Hematopoietic multipotent progenitor cell treated with erythropoietin and hydrocortisone succinate and interleukin-3 and kit ligand, for 17 days (in vitro differentiated cells): ENCODE data around the gene BOD1L1.
"Not testable (repeated sequence)": the region's sequence is repeated elsewhere in the genome, so short reads cannot be mapped to it uniquely, and the experiment has no call there.

Experiments
- DNase-seq: peaks from one replicate; pipeline ENCODE4 v3.0.0-alpha.2; 2015; ENCODE audit warnings: low spot score

BOD1L1 gene

DNA sequence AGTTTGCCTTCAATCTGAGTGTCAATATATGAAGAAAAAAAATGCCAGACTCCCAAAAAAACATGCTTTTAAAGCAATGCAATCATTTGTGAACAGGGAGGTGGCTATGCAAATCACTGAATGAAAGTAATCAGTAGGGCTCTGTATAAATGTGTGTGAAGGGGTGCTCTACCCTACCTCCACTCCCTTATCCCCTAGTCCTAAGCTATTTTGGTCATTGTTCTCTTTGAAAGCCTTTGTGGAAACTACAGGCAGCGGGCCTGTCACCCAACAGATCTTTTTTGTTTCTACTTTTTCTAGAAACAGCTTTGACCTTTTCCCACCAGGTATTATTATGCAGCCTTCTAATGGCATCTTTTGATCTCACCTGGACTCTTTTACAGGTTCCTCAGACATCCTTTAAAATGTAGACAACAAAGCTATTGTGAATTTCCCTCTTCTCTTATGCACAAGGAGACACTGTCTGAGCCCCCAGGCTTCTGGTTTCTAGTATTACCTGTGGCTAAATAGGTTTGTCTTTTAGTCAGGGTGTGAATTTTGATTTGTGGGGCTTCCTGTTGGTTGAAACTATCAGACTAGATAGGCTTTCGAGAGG is 9.2 kb downstream of the BOD1L1 start:
- no peak for DNase-seq

GRCh38 chr4:13617801-13618200 is 9.7 kb downstream of the BOD1L1 start:
- no peak for DNase-seq

DNA sequence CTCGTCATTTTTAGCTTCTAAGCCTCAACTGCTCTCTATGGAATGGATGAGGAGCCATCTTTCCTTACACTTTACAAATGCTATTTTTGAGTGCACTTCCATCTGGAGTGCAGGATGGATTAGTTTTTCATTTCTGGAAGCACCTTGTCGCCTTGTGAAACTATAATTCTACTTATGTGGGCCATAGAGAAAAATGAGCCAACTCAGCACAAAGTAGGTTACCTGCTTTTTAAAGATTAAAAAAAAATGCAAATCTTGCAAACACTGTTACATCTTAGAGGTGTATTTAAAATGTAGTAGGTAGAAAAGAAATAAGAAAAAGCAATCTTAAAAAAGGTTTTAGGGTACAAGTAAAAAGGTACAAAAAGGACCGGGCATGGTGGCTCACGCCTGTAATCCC is 10.9 kb downstream of the BOD1L1 start:
- DNase-seq: no peak

DNA sequence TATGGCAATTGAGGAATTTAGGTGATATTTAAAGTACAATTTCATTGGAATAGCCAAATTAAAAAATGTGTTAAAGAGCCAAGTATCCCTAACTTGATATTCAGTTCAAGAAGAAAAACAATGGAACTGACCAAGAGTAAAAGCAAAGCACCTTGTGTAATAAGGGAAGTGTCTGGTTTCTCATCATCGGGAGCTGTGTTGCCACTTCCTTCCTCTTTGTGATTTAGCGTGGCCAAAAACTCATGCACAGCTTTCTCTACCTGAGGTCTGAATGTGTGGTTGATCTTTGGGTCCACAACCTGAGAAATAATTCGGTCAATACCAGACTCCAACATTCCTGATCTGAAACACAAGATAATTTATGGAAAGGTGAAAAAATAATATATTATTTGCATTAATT is 12.4 kb downstream of the BOD1L1 start:
- no peak for DNase-seq

GRCh38 chr4:13612569-13612968 is 15.0 kb downstream of the BOD1L1 start:
- no peak for DNase-seq

- no peak for DNase-seq
Measured at GRCh38 chr4:13611283-13611842, 16.2 kb downstream of the BOD1L1 start.

GRCh38 chr4:13605330-13605729 is 22.2 kb downstream of the BOD1L1 start:
- no peak for DNase-seq

GRCh38 chr4:13601848-13602247 is 25.7 kb downstream of the BOD1L1 start:
- no peak for DNase-seq

- no peak for DNase-seq
Measured at GRCh38 chr4:13601048-13601447, 26.5 kb downstream of the BOD1L1 start.

DNA sequence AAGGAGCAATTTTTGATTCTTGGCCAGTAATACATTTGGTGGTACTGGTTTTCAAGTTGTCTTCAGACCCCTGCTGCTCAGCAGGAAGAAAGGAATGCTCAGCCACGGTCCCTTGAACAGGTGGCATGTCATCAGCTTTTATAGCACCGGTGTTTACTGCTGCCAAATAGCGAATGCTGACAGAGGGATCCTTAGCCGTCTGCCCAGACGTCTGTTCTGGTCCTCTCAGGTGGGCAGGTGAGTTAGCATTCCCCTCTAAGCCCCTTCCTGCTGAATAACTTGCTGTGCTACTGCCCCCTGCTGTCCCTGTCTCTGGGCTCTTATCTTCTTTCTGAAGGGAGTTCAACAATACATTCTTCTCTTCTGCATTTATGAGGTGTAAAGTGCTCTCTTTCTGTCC is 28.4 kb downstream of the BOD1L1 start:
- DNase-seq: no peak

- no peak for DNase-seq
Measured at GRCh38 chr4:13597604-13598003, 29.9 kb downstream of the BOD1L1 start.

GRCh38 chr4:13597141-13597540 is 30.4 kb downstream of the BOD1L1 start:
- DNase-seq: no peak

DNA sequence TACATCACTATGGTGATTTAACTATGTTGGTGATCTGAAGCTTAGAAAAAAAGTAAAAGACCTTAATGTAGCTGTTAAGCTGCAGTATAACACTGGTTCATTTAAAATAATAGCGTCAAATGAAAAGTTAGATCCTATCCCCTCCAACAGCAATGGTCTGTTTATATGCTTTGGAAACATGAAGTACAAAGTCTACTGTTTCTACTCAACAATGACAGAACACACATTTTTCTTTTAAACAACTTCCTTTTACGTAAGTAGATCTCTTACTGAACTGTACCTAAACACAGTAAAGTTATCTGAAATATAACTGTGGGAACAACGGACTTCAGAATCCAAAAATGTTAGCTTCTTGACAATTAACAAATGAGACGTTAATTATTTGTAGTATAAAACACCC is 35.3 kb downstream of the BOD1L1 start:
- DNase-seq: no peak

DNA sequence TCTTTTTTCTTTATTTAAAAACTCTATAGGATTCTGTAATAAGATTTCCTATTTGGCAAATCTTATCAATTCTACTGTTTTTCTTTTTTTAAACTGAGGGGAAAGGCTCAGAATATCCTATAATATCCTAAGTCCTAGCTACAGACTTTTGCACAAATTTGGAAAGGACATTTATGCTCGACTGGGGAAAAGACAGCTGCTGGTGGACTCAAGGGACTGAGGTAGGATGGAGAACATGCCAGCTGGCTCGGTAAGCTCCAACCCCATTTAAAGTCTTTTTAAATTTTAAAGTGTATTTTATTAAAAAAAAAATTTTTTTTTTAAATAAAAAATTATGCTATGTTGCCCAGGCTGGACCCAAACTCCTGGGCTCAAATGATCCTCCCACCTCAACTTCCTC is 36.8 kb downstream of the BOD1L1 start:
- no peak for DNase-seq

DNA sequence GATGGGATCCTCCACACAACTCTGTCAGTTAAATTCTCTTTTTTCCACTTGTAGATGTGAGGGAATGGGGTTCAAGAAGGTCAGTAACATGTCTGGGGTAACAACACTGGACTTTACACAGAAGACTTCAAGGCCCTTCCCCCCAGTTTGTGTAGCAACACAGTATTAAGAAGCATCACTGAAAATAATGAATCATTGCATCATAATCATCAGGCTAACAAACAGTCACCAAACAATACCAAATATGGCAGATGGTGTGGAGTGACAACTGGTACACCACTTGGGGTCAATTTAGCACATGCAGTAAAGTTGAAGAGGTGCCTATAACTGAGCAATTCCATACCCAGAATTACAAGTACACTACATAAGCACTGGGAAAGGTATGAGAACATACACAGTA is 38.6 kb downstream of the BOD1L1 start:
- no peak for DNase-seq

- no peak for DNase-seq
Measured at GRCh38 chr4:13584481-13584880, 43.0 kb downstream of the BOD1L1 start.

DNA sequence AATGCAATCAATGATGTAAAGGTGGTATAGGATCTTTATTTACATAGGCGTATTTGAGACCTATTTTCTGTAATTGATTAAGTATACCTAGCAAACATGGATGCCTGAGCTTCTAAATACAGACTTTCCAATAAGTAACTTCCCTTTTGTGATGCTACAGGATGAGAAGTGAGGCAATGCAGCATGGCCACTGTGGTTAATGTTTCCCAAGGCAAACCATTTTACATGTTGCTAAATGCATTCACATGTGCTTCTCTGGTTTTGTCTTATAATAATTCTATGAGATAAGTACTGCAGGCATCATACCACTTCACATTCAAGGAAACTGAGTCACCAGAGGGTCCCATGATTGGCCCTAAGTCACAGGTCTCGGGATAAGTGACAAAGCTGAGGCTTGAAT is 47.5 kb downstream of the BOD1L1 start:
- no peak for DNase-seq

DNA sequence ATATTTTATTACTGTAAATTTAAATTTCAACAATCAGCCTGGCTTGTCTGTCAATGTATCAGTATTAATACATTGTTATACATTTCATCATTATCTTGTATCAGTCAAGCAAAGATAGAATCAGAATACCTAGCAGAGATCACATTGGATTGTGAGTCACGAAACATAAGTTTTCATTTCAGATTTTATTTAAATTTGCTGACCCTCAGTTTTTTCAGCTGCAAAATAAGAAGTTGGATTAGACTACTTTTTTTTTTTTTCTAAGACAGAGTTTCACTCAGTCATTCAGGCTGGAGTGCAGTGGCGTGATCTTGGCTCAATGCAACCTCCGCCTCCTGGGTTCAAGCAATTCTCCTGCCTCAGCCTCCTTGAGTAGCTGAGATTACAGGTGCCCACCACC is 49.9 kb downstream of the BOD1L1 start:
- DNase-seq: no peak

- DNase-seq: no peak
Measured at GRCh38 chr4:13570916-13571315, 56.6 kb downstream of the BOD1L1 start.

DNA sequence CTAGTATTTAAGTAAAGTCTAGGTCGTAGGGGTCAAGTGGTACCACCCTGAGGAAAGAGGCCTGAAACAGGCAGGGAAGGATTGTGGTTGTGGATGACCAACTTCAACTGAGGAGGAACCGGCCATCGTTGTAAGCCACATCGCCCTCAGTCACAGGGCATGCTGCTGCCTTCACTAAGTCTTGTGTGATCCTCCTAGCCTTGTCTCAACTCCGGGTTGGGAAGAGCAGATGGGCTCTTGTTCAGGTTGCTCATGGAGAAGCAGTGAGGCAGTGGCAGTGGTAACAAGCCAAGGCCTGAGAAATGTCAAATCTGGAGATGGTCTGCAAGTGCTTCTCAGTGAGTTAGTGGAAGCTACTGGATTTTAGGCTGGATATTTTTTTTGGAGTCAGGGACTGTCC is 60.4 kb downstream of the BOD1L1 start:
- DNase-seq: no peak

DNA sequence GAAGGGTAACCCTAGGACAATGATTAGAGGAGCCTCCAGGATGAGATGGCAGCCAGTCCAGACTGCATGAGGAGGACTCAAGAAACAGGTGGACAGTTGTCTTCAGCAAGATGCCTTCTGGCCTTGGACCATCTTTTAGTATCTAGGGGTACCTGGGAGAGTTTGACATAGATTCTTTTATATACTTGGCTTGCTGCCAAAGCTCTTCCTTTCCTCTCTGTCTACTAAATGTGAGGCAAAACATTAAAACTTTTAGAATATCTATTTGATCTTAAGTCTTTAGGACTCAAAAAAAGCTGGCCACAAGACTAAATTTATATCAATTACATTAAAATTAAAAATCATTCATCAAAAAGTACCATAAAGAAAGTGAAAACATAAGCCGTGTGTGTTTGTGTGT is 64.6 kb downstream of the BOD1L1 start:
- DNase-seq: no peak

DNA sequence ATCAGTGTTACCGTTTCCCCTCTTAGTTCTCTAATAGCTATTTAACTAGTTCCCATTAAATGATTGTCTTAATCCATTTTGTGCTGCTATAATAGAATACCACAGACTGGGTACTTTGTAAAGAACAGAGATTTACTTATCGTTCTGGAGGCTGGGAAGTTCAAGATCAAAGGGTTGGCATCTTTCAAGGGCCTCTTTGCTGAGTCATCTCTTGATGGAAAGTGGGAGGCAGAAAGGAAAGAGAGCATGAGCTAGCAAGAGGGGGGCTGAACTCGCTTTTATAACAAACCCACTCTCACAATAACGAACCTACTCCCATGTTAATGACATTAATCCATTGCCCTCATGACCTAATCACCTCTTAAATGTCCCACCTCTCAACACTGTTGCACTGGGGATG is 65.9 kb downstream of the BOD1L1 start:
- DNase-seq: no peak

DNA sequence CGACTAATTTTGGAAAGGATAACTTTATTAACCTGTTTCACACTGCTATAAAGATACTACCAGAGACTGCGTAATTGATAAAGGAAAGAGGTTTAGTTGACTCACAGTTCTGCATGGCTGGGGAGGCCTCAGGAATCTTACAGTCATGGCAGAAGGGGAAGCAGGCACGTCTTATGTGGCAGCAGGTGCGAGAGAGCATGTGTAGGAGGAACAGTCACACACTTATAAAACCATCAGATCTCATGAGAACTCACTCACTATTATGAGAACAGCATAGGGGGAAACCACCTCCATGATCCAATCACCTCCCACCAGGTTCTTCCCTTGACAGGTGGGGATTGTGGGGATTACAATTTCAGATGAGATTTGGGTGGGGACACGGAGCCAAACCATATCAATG is 67.4 kb downstream of the BOD1L1 start:
- DNase-seq: not testable (repeated sequence)

- DNase-seq: no peak
Measured at GRCh38 chr4:13559413-13559812, 68.1 kb downstream of the BOD1L1 start.

DNA sequence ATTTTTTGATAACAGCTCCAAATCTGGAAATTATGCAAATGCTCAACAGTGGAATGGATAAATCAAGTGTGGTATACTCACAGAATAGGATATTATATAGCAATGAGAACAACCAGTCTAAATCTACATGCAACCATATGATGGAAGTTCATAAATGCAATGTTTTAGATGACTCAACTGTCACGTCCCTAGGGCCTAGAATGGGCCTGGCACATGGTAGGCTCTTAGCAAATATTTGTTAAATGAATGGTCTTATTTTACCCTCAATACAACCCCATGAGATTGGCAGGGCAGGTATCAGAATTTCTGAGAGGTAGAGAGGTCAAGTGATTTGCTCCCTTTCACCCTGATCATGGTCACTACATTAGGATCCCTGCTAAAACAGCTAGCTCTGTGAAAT is 68.6 kb downstream of the BOD1L1 start:
- no peak for DNase-seq
